8988T (cell line): Measurements from ENCODE around the gene SLC6A16.
"Not testable (repeated sequence)": the region's sequence is repeated elsewhere in the genome, so short reads cannot be mapped to it uniquely, and the experiment has no call there.

Experiments used
- DNase-seq: peaks from one replicate; pipeline ENCODE4 v3.0.0; 2011

SLC6A16 gene

GRCh38 chr19:49328741-49329140 lies 3.8 kb upstream of the SLC6A16 start:
- no peak for DNase-seq

DNA sequence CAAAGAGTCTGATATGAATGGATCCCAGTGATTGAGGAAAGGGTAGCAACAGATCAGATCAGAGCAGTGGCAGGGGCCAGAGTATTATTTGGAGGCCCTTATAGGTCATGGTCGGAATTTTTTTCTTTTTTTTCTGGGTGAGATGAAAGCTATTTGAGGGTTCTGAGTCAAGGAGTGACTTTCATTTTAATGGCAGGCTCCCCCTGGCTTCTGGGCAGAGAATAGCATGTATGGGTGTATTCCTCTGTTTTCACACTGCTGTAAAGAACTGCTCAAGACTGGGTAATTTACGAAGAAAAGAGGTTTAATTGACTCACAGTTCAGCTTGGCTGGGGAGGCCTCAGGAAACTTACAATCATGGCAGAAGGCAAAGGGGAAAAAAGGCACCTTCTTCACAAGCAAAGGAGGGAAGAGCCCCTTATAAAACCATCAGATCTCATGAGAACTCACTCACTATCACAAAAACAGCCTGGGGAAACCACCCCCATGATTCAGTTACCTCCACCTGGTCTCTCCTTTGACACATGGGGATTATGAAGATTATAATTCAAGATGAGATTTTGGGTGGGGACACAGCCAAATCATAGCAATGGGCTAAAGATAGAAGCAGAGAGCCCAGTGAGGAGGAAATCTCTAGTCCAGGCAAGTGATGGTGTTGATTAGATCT lies 3.0 kb upstream of the SLC6A16 start:
- DNase-seq = no peak

DNA sequence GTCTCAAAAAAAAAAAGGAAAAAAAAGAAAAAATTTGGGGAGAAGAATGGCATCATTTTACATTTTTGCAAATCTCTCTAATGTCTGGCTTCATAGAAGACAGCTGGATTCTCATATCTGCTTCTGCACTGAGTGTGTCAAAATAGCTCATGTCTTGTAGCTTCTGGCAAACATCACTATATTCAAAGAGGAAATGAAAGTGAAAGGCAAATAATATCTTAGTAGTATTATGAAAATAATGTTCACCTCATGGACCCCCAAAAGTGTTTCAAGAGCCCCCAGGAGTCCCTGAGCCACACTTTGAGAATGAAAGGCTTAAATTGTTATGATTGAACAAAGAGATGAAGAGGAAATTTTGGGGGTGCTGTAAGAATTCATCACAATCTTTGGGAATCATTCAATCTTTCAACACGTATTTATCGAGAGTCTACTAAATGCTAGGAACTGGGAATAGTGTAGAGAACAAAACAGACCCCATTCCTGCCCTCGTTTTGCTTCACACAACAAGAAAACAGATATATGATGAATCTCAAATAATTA lies 1.2 kb upstream of the SLC6A16 start:
- DNase-seq = no peak

- DNase-seq = not testable (repeated sequence)
Observed at GRCh38 chr19:49325756-49326155, 765 bp upstream of the SLC6A16 start.

GRCh38 chr19:49318296-49318695 lies 6.7 kb downstream of the SLC6A16 start:
- no peak for DNase-seq

DNA sequence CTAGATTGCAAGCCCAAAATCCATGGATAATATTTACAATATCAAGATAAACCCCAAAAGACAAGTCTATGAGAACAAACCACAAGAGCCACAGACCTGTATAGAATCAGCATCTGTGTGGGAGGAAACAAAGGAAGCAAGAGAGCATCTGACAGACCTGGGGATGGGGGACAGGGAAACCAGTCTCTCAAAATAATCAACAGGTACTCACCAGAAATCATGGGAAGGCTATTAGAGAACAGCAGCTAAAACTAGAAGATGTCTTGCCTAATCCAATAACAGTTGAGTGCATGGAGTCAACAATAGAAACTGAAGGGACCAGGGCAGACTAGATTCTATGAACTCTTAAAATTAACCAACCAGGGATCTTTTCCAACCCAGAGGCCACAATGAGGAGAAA lies 8.7 kb downstream of the SLC6A16 start:
- DNase-seq = no peak

DNA sequence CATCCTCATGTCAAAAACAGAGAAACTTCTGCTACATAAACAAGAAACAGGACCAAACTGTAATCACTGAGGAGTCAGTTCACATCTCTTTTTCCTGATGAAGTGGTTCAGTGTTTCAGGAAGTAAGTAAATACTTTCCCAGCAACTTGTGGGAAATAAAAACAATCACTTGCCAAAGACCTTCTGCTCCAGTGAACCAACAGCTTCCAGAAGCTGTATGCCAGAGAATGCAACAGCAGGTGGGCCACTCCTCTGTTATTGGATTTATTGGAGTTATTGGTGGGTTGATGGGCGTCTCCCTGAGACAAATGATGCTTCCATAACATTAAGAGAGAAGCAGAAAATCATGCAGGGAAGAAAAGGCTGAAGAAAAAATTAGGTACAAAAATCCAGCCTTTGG lies 9.9 kb downstream of the SLC6A16 start:
- no peak for DNase-seq

GRCh38 chr19:49309087-49309486 lies 15.9 kb downstream of the SLC6A16 start:
- DNase-seq = no peak

DNA sequence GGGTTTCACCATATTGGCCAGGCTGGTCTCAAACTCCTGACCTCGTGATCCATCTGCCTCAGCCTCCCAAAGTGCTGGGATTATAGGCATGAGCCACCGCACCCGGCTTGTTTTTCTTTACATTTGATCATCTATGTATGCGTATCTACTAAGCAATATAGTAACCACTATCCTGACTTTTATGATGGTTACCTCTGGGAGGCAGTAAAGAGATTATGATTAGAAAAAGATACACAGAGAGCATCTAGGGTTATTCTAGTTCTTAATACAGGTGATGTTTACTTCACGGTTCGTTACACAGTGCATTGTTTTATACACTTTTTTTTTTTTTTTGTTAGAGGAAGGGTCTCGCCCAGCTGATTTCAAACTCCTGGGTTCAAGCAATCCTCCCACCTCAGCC lies 18.3 kb downstream of the SLC6A16 start:
- DNase-seq = not testable (repeated sequence)

- no peak for DNase-seq
Observed at GRCh38 chr19:49301866-49302252, 23.1 kb downstream of the SLC6A16 start.

DNA sequence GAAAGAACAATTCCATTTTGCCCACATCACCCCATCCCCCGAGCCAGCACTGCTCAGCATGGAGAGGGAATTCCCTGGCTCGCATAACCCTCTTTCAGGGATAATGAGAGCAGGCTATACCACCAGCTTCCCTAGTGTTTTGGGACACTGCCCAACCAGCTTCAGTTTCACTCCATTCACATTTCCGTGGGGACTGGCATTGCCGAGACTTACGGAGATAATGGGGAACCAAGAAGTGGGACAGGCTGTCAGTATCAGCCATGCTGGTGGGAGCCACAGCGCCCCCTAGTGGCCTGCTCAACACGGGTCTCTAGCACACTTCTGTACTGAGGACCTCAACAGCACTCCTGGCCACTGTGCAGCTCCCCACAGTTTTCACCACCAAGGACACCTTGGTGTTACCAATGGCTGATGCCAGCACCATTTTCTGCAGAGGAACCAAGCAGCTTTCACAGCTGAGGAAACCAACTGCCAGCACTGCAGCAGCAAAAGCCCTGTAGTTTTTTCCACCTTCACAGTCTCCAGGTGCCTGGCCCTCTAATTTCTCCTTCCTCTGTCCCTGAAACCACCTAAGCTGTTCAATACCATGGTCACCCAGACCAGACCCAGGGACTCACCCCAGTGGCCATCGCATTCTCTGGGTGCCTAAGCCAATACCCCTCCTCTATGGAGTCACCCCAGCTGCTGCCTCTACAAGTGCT lies 23.7 kb downstream of the SLC6A16 start:
- peak; percentile 59 for DNase-seq

GRCh38 chr19:49298653-49299052 lies 26.3 kb downstream of the SLC6A16 start:
- not testable (repeated sequence) for DNase-seq

GRCh38 chr19:49297403-49297802 lies 27.6 kb downstream of the SLC6A16 start:
- no peak for DNase-seq

- no peak for DNase-seq
Observed at GRCh38 chr19:49295208-49295880, 29.6 kb downstream of the SLC6A16 start.

DNA sequence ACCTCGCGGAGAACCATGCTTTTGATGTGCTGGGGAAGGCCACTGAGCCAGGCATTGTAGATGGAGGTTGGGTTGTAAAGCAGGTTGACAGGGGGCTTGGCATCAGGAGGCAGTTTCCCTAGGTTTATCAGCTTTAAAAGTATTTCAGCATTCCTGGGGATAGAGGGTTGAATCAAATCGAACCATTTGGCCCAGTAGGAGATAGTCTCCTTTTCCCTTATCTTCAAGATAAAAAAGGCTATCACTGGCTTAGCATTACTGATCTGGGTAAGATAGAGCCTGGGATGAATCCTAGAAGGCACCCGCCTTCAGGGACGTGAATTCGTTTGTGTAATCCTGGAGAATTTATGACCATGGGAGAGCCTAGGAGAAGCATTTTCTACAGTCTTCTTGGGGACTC lies 30.6 kb downstream of the SLC6A16 start:
- no peak for DNase-seq

GRCh38 chr19:49290517-49290916 lies 34.5 kb downstream of the SLC6A16 start:
- DNase-seq = no peak

GRCh38 chr19:49289286-49289685 lies 35.7 kb downstream of the SLC6A16 start:
- DNase-seq = not testable (repeated sequence)

GRCh38 chr19:49288205-49288604 lies 36.8 kb downstream of the SLC6A16 start:
- not testable (repeated sequence) for DNase-seq

- no peak for DNase-seq
Observed at GRCh38 chr19:49287141-49287770, 37.7 kb downstream of the SLC6A16 start.

GRCh38 chr19:49282184-49282583 lies 42.8 kb downstream of the SLC6A16 start:
- DNase-seq = no peak

DNA sequence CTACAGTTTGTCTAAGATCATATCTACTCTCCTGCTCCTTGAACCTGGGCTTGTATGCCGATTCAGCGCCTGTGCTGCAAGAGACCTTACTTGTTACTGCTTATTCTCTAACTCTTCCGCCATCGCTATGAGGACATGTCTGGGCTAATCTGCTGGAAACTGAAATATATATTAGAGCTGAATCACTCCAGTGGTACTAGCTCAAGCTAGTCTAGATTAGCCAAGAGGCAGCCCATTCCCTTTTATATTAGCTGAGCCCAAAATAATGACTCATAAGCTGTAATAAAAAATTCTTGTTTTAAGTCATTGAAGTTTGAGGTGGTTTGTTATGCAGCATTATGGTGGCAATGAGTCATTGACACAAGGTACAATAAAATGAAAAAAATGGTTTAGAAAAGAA lies 52.8 kb downstream of the SLC6A16 start:
- no peak for DNase-seq

- no peak for DNase-seq
Observed at GRCh38 chr19:49271080-49271753, 53.8 kb downstream of the SLC6A16 start.

- not testable (repeated sequence) for DNase-seq
Observed at GRCh38 chr19:49266409-49266808, 58.6 kb downstream of the SLC6A16 start.
